ENCODE measurements around the gene C5orf15.

GRCh38 chr5:133906303-133906702 lies 62.1 kb downstream of the C5orf15 start:
- TF ChIP-seq ZNF70 (CRISPR knock-in tag; IDR thresholded peaks at IDR 0.05) (no peak), ZFP30 (CRISPR knock-in tag; IDR thresholded peaks at IDR 0.05) (no peak)
